GM23338 (cell line): ENCODE results near the gene MYO7B. TPM values are rescaled to one million over a fixed set of nuclear protein-coding genes. Genes with fewer than 3 reads are reported as not detected.

Experiments used
- ATAC-seq: fragments of 200-7000 bp; cut with Tn5 transposase; 3 replicates; pipeline ENCODE4 v1.9.1; 2020
- DNase-seq: peaks from one replicate; pipeline ENCODE4 v3.0.0-alpha.2; 2015; ENCODE audit warnings: low spot score
- H2AFZ ChIP-seq: fragments of 200-600 bp; sonication (generic); 2 replicates; pipeline ENCODE4 v1.8.0; 2016; ENCODE audit warnings: antibody characterized with exemption, mild to moderate bottlenecking, moderate library complexity
- H3F3A ChIP-seq: fragments of 200-600 bp; sonication (generic); replicated peaks from 2 replicates; pipeline ENCODE4 v1.8.0; 2017; ENCODE audit warnings: antibody characterized with exemption, mixed run types, low read depth
- H3K27ac ChIP-seq: fragments of 200-600 bp; sonication (generic); 2 replicates; pipeline ENCODE4 v1.6.1; 2016; ENCODE audit warnings: low read depth
- H3K27me3 ChIP-seq: fragments of 200-600 bp; sonication (generic); 2 replicates; pipeline ENCODE4 v1.8.0; 2016; ENCODE audit warnings: mild to moderate bottlenecking, mixed run types, moderate library complexity; ENCODE audit not compliant: insufficient read depth
- H3K36me3 ChIP-seq: fragments of 200-600 bp; sonication (generic); 2 replicates; pipeline ENCODE4 v1.8.0; 2016; ENCODE audit warnings: mild to moderate bottlenecking; ENCODE audit not compliant: insufficient read depth
- H3K4me1 ChIP-seq: fragments of 200-600 bp; sonication (generic); 2 replicates; pipeline ENCODE4 v1.8.0; 2016; ENCODE audit warnings: mild to moderate bottlenecking, moderate library complexity; ENCODE audit not compliant: insufficient read depth
- H3K4me2 ChIP-seq: fragments of 200-600 bp; sonication (generic); 2 replicates; pipeline ENCODE4 v1.7.1; 2017; ENCODE audit warnings: mixed run types
- H3K4me3 ChIP-seq: fragments of 200-600 bp; sonication (generic); 2 replicates; pipeline ENCODE4 v1.6.1; 2016; ENCODE audit warnings: mixed run types
- H3K79me2 ChIP-seq: fragments of 200-600 bp; sonication (generic); replicated peaks from 2 replicates; pipeline ENCODE4 v1.8.0; 2017; ENCODE audit warnings: mild to moderate bottlenecking; ENCODE audit not compliant: insufficient read depth
- H3K9me2 ChIP-seq: fragments of 200-600 bp; sonication (generic); 2 replicates; pipeline ENCODE4 v1.8.0; 2017; ENCODE audit not compliant: insufficient read depth
- H4K20me1 ChIP-seq: fragments of 200-600 bp; sonication (generic); replicated peaks from 2 replicates; pipeline ENCODE4 v1.8.0; 2017; ENCODE audit warnings: mild to moderate bottlenecking; ENCODE audit not compliant: insufficient read depth
- H3K27ac Mint-ChIP-seq: 2 replicates; pipeline ENCODE4 v1.8.0; 2020; ENCODE audit warnings: inconsistent platforms, mild to moderate bottlenecking, moderate library complexity, mixed read lengths
- H3K27me3 Mint-ChIP-seq: 3 replicates; pipeline ENCODE4 v1.8.0; 2022; ENCODE audit warnings: low read depth, mild to moderate bottlenecking, moderate library complexity, mixed read lengths, inconsistent platforms; ENCODE audit not compliant: insufficient read depth, poor library complexity
- H3K36me3 Mint-ChIP-seq: 3 replicates; pipeline ENCODE4 v1.8.0; 2021; ENCODE audit warnings: low read depth, mild to moderate bottlenecking, inconsistent platforms, moderate library complexity, mixed read lengths
- H3K4me1 Mint-ChIP-seq: 3 replicates; pipeline ENCODE4 v1.8.0; 2020; ENCODE audit warnings: mild to moderate bottlenecking, inconsistent platforms, mixed read lengths
- H3K4me3 Mint-ChIP-seq: 3 replicates; pipeline ENCODE4 v1.8.0; 2021; ENCODE audit warnings: moderate library complexity, mild to moderate bottlenecking, inconsistent platforms, mixed read lengths
- H3K9me3 Mint-ChIP-seq: 3 replicates; pipeline ENCODE4 v1.8.0; 2020; ENCODE audit warnings: moderate library complexity, mild to moderate bottlenecking, inconsistent platforms, mixed read lengths
- CREB1 ChIP-seq: fragments of 250-450 bp; sonication (Bioruptor Pico); IDR thresholded peaks from 2 replicates; pipeline ENCODE4 v1.5.0; 2020; ENCODE audit warnings: low read depth, mild to moderate bottlenecking, moderate library complexity
- CTCF ChIP-seq, 2 experiments: fragments of 200-600 bp in 1 of 2; sonication (generic) in 1 of 2; conservative IDR thresholded peaks; 2 replicates each; pipeline versions ENCODE4 v1.5.1 to v1.6.1; 2016 to 2017; ENCODE audit warnings: antibody characterized with exemption in 2 of 2, low read depth in 2 of 2, mild to moderate bottlenecking in 2 of 2, moderate library complexity in 1 of 2
- JUNB ChIP-seq: IDR thresholded peaks from one replicate; pipeline ENCODE4 v1.6.1; 2016; ENCODE audit warnings: antibody characterized with exemption; ENCODE audit not compliant: unreplicated experiment
- NANOG ChIP-seq: IDR thresholded peaks from 2 replicates; pipeline ENCODE4 v1.6.1; 2016; ENCODE audit warnings: antibody characterized with exemption, borderline replicate concordance
- POLR2AphosphoS5 ChIP-seq: IDR thresholded peaks from 2 replicates; pipeline ENCODE4 v1.6.1; 2016; ENCODE audit warnings: antibody characterized with exemption, low read depth
- STAT1 ChIP-seq: IDR thresholded peaks from one replicate; pipeline ENCODE4 v1.6.1; 2016; ENCODE audit warnings: antibody characterized with exemption; ENCODE audit not compliant: unreplicated experiment
- polyA plus RNA-seq: library from polyadenylated mRNA; unstranded; fragments of >200 nt; fragmentation: Nextera tagmentation; extraction: Ambion mirVana; gene quantifications from 2 replicates; pipeline ENCODE4 v1.2.1, GENCODE V29; 2016
- total RNA-seq: library from RNA; depleted of rRNA; stranded (reverse); fragments of >200 nt; shearing (Covaris generic); gene quantifications from 2 replicates; pipeline ENCODE4 v1.2.3, GENCODE V29; 2014
- TF ChIP-seq, protein P1 (sequence below): fragments of 250-450 bp; sonication (Bioruptor Pico); IDR thresholded peaks from 2 replicates; pipeline ENCODE4 v1.5.0; 2020; ENCODE audit warnings: mild to moderate bottlenecking, moderate library complexity
- TF ChIP-seq, protein P2 (sequence below): IDR thresholded peaks from one replicate; pipeline ENCODE4 v1.6.1; 2018; ENCODE audit warnings: antibody characterized with exemption; ENCODE audit not compliant: unreplicated experiment

MYO7B gene
- total and polyA plus RNA-seq, 2 experiments from 2014 or later: not detected

DNA sequence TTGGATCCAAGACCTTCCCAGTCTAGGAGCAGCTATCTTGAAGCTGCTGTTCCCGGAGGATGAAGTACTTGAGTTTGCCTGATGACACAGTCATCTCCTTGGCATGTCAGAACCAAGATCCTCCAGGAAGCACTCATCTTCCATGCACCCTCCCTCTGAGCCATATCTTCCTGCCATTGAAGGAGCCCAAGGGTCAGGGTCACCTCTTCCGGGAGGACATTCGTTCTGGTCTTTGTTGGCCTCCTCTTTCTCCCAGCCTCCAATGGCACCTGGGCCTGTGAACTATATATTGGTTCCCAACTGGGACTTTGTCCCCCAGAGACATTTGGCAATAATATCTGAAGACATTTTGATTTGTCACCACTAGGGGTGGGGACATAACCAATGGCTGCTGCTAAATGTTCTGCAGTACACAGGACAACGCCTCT is 4.2 kb upstream of the MYO7B start (continued):
- TF ChIP-seq CTCF (conservative IDR thresholded peaks at IDR 0.05; ENCODE audit: low read depth in 2 of 2) (0 out of 4 replicates have a peak, but pooled peaks of 1 of the 2 experiments have one; percentile 13), STAT1 (no peak)

DNA sequence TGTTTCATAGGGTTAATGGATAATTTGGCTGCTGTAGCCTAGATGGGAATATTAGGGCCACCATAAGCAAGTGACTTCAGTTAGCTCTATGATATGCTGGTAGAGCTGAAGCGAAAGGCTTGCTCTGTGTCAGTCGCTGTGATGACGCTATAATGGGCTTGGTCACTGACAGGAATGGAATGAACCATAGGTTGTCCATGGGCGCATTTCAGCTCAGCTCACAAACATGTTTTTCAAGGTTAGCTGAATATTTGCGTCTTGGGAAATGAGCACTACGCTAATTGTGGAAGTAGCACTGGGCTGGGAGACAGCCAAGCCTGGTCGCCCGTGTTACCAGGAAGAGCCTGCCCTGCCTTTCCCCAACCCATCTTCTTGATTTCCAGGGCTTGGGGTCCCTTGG is 3.2 kb upstream of the MYO7B start:
- ATAC-seq (no peak), DNase-seq (no peak)
- H3K27me3 ChIP-seq: no peaks in the 10 kb centered on the region
- H3K9me2 ChIP-seq: peaks cover 2% of the 10 kb centered on the region
- Mint-ChIP-seq H3K4me3 (no peak overlapping the region), H3K27me3 (peaks cover 4% of the 10 kb centered on the region), H3K9me3 (peaks cover 4% of the 10 kb centered on the region; the same call in 1 of the 3 replicates), H3K27ac (no peak overlapping the region), H3K36me3 (no peaks in the 10 kb centered on the region; the same call in 2 of the 3 replicates), H3K4me1 (peaks cover 11% of the 10 kb centered on the region)
- no peaks in the 10 kb centered on the region for H4K20me1 ChIP-seq
- H2AFZ ChIP-seq: no peak overlapping the region
- TF ChIP-seq JUNB: no peak
- TF ChIP-seq NANOG: no peak
- no peak for TF ChIP-seq CTCF (conservative IDR thresholded peaks at IDR 0.05; ENCODE audit: low read depth in 2 of 2)
- no peak for TF ChIP-seq POLR2AphosphoS5
- TF ChIP-seq, protein P1, sequence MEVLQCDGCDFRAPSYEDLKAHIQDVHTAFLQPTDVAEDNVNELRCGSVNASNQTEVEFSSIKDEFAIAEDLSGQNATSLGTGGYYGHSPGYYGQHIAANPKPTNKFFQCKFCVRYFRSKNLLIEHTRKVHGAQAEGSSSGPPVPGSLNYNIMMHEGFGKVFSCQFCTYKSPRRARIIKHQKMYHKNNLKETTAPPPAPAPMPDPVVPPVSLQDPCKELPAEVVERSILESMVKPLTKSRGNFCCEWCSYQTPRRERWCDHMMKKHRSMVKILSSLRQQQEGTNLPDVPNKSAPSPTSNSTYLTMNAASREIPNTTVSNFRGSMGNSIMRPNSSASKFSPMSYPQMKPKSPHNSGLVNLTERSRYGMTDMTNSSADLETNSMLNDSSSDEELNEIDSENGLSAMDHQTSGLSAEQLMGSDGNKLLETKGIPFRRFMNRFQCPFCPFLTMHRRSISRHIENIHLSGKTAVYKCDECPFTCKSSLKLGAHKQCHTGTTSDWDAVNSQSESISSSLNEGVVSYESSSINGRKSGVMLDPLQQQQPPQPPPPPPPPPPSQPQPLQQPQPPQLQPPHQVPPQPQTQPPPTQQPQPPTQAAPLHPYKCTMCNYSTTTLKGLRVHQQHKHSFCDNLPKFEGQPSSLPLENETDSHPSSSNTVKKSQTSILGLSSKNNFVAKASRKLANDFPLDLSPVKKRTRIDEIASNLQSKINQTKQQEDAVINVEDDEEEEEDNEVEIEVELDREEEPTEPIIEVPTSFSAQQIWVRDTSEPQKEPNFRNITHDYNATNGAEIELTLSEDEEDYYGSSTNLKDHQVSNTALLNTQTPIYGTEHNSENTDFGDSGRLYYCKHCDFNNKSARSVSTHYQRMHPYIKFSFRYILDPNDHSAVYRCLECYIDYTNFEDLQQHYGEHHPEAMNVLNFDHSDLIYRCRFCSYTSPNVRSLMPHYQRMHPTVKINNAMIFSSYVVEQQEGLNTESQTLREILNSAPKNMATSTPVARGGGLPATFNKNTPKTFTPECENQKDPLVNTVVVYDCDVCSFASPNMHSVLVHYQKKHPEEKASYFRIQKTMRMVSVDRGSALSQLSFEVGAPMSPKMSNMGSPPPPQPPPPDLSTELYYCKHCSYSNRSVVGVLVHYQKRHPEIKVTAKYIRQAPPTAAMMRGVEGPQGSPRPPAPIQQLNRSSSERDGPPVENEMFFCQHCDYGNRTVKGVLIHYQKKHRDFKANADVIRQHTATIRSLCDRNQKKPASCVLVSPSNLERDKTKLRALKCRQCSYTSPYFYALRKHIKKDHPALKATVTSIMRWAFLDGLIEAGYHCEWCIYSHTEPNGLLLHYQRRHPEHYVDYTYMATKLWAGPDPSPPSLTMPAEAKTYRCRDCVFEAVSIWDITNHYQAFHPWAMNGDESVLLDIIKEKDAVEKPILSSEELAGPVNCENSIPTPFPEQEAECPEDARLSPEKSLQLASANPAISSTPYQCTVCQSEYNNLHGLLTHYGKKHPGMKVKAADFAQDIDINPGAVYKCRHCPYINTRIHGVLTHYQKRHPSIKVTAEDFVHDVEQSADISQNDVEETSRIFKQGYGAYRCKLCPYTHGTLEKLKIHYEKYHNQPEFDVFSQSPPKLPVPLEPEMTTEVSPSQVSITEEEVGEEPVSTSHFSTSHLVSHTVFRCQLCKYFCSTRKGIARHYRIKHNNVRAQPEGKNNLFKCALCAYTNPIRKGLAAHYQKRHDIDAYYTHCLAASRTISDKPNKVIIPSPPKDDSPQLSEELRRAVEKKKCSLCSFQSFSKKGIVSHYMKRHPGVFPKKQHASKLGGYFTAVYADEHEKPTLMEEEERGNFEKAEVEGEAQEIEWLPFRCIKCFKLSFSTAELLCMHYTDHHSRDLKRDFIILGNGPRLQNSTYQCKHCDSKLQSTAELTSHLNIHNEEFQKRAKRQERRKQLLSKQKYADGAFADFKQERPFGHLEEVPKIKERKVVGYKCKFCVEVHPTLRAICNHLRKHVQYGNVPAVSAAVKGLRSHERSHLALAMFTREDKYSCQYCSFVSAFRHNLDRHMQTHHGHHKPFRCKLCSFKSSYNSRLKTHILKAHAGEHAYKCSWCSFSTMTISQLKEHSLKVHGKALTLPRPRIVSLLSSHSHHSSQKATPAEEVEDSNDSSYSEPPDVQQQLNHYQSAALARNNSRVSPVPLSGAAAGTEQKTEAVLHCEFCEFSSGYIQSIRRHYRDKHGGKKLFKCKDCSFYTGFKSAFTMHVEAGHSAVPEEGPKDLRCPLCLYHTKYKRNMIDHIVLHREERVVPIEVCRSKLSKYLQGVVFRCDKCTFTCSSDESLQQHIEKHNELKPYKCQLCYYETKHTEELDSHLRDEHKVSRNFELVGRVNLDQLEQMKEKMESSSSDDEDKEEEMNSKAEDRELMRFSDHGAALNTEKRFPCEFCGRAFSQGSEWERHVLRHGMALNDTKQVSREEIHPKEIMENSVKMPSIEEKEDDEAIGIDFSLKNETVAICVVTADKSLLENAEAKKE (CRISPR knock-in tag): no peak
- TF ChIP-seq, protein P2, sequence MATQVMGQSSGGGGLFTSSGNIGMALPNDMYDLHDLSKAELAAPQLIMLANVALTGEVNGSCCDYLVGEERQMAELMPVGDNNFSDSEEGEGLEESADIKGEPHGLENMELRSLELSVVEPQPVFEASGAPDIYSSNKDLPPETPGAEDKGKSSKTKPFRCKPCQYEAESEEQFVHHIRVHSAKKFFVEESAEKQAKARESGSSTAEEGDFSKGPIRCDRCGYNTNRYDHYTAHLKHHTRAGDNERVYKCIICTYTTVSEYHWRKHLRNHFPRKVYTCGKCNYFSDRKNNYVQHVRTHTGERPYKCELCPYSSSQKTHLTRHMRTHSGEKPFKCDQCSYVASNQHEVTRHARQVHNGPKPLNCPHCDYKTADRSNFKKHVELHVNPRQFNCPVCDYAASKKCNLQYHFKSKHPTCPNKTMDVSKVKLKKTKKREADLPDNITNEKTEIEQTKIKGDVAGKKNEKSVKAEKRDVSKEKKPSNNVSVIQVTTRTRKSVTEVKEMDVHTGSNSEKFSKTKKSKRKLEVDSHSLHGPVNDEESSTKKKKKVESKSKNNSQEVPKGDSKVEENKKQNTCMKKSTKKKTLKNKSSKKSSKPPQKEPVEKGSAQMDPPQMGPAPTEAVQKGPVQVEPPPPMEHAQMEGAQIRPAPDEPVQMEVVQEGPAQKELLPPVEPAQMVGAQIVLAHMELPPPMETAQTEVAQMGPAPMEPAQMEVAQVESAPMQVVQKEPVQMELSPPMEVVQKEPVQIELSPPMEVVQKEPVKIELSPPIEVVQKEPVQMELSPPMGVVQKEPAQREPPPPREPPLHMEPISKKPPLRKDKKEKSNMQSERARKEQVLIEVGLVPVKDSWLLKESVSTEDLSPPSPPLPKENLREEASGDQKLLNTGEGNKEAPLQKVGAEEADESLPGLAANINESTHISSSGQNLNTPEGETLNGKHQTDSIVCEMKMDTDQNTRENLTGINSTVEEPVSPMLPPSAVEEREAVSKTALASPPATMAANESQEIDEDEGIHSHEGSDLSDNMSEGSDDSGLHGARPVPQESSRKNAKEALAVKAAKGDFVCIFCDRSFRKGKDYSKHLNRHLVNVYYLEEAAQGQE: no peak
- no peak for TF ChIP-seq CREB1 (CRISPR knock-in tag)
- no peaks in the 10 kb centered on the region for H3K36me3 ChIP-seq
- H3K4me2 ChIP-seq: no peak overlapping the region
- H3K4me1 ChIP-seq: peaks cover 14% of the 10 kb centered on the region
- H3K4me3 ChIP-seq: no peak overlapping the region
- H3F3A ChIP-seq: no peaks in the 10 kb centered on the region
- H3K27ac ChIP-seq: no peak overlapping the region
- H3K79me2 ChIP-seq: no peaks in the 10 kb centered on the region
